HG03460 (cell line): ENCODE data around the gene CCDC43.

ENCODE experiments used
- ATAC-seq: cut with Tn5 transposase; IDR thresholded peaks from one replicate; pipeline ENCODE4 v1.9.1; 2021; ENCODE audit not compliant: unreplicated experiment

Gene CCDC43

DNA sequence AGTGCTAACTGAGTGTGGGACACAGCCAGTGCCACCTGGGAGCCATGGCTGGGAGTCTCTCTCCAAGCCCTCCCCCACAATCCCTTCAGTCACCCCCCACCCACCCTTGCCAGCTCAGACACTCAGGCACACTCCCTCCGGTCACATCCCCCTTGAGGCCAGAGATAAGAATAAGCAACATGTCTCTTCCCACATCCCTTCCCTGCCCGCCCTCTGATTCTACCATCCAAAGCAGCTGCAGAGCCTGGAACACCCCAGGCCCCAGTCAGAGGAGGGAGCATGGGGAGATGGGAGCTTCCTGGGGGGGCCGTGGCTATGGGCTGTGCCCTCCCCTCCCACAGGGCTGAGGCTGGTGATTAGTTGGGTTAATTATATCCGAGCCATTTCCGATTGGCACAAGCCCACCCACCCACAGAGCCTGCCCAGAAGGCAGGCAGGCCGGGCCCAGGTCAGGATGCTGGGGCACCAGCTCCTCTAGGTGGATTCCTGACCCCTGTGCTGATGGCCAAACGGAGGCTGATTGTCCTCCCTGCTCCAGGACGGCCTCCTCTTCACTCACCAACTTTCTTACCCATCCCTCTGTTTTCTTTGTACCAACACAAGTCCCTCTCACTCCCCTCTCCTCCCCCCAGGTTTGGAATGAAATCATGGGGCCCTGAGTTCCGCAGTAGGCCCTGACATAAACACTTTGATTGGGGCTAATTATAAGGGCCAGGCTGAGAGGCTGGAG is 61.9 kb downstream of the CCDC43 start:
- no peak for ATAC-seq
